Mesenchymal stem cell (in vitro differentiated cells and primary cell): ENCODE measurements around the gene TRIM50.
"Not testable (repeated sequence)": the region's sequence is repeated elsewhere in the genome, so short reads cannot be mapped to it uniquely, and the experiment has no call there.

Experiments
- DNase-seq: peaks from one replicate; pipeline ENCODE4 v3.0.0-alpha.2; 2013
- H2AFZ ChIP-seq: one replicate; pipeline ENCODE4 v1.6.1; 2013; ENCODE audit warnings: low read depth, mild to moderate bottlenecking, control low read depth, inconsistent platforms, low read length, moderate library complexity
- H2AK5ac ChIP-seq: 2 replicates; pipeline ENCODE4 v1.6.1; 2013; ENCODE audit warnings: low read length, moderate library complexity, mild to moderate bottlenecking, inconsistent platforms; ENCODE audit not compliant: severe bottlenecking
- H2BK120ac ChIP-seq: one replicate; pipeline ENCODE4 v1.6.1; 2013; ENCODE audit warnings: low read depth, mild to moderate bottlenecking, inconsistent platforms, low read length, moderate library complexity
- H2BK12ac ChIP-seq, 2 experiments: one replicate each; pipeline ENCODE4 v1.6.1; 2013; ENCODE audit warnings: inconsistent platforms in 2 of 2, low read length in 2 of 2, mild to moderate bottlenecking in 2 of 2, moderate library complexity in 2 of 2, control low read depth in 1 of 2
- H2BK15ac ChIP-seq: one replicate; pipeline ENCODE4 v1.6.1; 2013; ENCODE audit warnings: mild to moderate bottlenecking, low read depth, inconsistent platforms; ENCODE audit not compliant: poor library complexity, severe bottlenecking
- H2BK5ac ChIP-seq: 2 replicates; pipeline ENCODE4 v1.6.1; 2013; ENCODE audit warnings: low read depth, mild to moderate bottlenecking, low read length, control low read depth, inconsistent platforms; ENCODE audit not compliant: poor library complexity, severe bottlenecking
- H3K14ac ChIP-seq, 2 experiments: one replicate each; pipeline ENCODE4 v1.6.1; 2013; ENCODE audit warnings: inconsistent platforms in 2 of 2, low read length in 2 of 2, control low read depth in 1 of 2, mild to moderate bottlenecking in 1 of 2, moderate library complexity in 1 of 2
- H3K18ac ChIP-seq, 2 experiments: one replicate each; pipeline ENCODE4 v1.6.1; 2013; ENCODE audit warnings: inconsistent platforms in 2 of 2, low read length in 2 of 2, control low read depth in 1 of 2, low read depth in 1 of 2, mild to moderate bottlenecking in 1 of 2
- H3K23ac ChIP-seq, 2 experiments: one replicate each; pipeline ENCODE4 v1.6.1; 2013; ENCODE audit warnings: inconsistent platforms in 2 of 2, low read length in 2 of 2, mild to moderate bottlenecking in 2 of 2, moderate library complexity in 2 of 2, control low read depth in 1 of 2
- H3K27ac ChIP-seq: 2 replicates; pipeline ENCODE4 v1.5.1; 2013; ENCODE audit warnings: mild to moderate bottlenecking, moderate library complexity, low read length, control low read depth, inconsistent platforms; ENCODE audit not compliant: poor library complexity, severe bottlenecking
- H3K27me3 ChIP-seq, 2 experiments: 2 replicates each; pipeline versions ENCODE4 v1.6.1 to v1.7.0; 2013; ENCODE audit warnings: low read length in 2 of 2, mild to moderate bottlenecking in 2 of 2, moderate library complexity in 2 of 2, control low read depth in 1 of 2, inconsistent platforms in 1 of 2; ENCODE audit not compliant: control insufficient read depth in 1 of 2, insufficient read depth in 1 of 2
- H3K36me3 ChIP-seq, 2 experiments: 2 replicates each; pipeline versions ENCODE4 v1.6.1 to v1.7.0; 2013; ENCODE audit warnings: low read length in 2 of 2, control low read depth in 1 of 2, inconsistent platforms in 1 of 2, low read depth in 1 of 2, mild to moderate bottlenecking in 1 of 2; ENCODE audit not compliant: insufficient read depth in 2 of 2, control insufficient read depth in 1 of 2
- H3K4ac ChIP-seq, 2 experiments: one replicate each; pipeline ENCODE4 v1.6.1; 2013; ENCODE audit warnings: inconsistent platforms in 2 of 2, low read length in 2 of 2, mild to moderate bottlenecking in 2 of 2, moderate library complexity in 2 of 2, control low read depth in 1 of 2, low read depth in 1 of 2
- H3K4me1 ChIP-seq: 2 replicates; pipeline ENCODE4 v1.6.1; 2013; ENCODE audit warnings: low read depth, low read length, control low read depth; ENCODE audit not compliant: control insufficient read depth, insufficient read depth
- H3K4me2 ChIP-seq: 2 replicates; pipeline ENCODE4 v1.6.1; 2013; ENCODE audit warnings: low read length, mild to moderate bottlenecking, inconsistent platforms; ENCODE audit not compliant: poor library complexity, severe bottlenecking
- H3K4me3 ChIP-seq, 2 experiments: 2 replicates each; pipeline versions ENCODE4 v1.5.1 to v1.7.0; 2013; ENCODE audit warnings: low read length in 2 of 2, mild to moderate bottlenecking in 2 of 2, control low read depth in 1 of 2, low read depth in 1 of 2; ENCODE audit not compliant: insufficient read depth in 1 of 2
- H3K79me1 ChIP-seq: replicated peaks from 2 replicates; pipeline ENCODE4 v1.6.1; 2013; ENCODE audit warnings: mild to moderate bottlenecking, control low read depth, low read length, inconsistent platforms; ENCODE audit not compliant: poor library complexity, severe bottlenecking
- H3K9ac ChIP-seq: 2 replicates; pipeline ENCODE4 v1.7.0; 2013; ENCODE audit warnings: mild to moderate bottlenecking, low read length, moderate library complexity
- H3K9me3 ChIP-seq: 2 replicates; pipeline ENCODE4 v1.7.0; 2013; ENCODE audit warnings: mild to moderate bottlenecking, low read length; ENCODE audit not compliant: control insufficient read depth
- H4K8ac ChIP-seq: one replicate; pipeline ENCODE4 v1.6.1; 2013; ENCODE audit warnings: inconsistent platforms, mild to moderate bottlenecking, low read length, moderate library complexity
- H4K91ac ChIP-seq: one replicate; pipeline ENCODE4 v1.6.1; 2013; ENCODE audit warnings: mild to moderate bottlenecking, low read length, inconsistent platforms
- WGBS: methylation state at CpG from one replicate; pipeline ENCODE4 v1.1.7; 2013; ENCODE audit warnings: mixed read lengths; 5-methylcytosine and 5-hydroxymethylcytosine counted together

Gene TRIM50

DNA sequence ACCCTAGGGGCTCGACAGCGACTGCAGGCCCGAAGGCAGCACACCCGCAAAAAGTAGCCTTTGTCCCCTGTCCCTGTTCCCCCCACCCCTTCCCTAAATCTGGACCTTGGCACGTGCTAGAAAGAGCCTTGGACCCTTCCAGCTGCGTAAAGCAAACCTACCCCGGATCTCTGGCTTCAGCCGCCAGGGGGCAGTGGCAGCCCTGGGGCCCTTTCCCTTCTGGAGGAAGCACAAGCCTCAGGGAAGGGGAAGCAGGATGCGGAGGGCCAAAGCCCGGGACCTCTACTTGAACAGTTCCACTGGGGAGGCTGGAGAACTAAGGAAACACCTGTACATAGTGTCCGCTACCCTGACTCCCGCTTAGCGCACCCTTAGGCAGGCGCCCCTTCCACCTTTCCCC, 26.8 kb downstream of the TRIM50 start:
- H3K18ac ChIP-seq, H3K4me2 ChIP-seq, H3K4me3 ChIP-seq, H3K79me1 ChIP-seq, H2AFZ ChIP-seq, H3K23ac ChIP-seq, H3K14ac ChIP-seq, H3K27me3 ChIP-seq, H2AK5ac ChIP-seq, H3K4me1 ChIP-seq, H2BK120ac ChIP-seq, H3K27ac ChIP-seq, H3K9ac ChIP-seq, H4K91ac ChIP-seq, H4K8ac ChIP-seq, H2BK5ac ChIP-seq, H3K4ac ChIP-seq, H3K9me3 ChIP-seq, H2BK15ac ChIP-seq, DNase-seq, H2BK12ac ChIP-seq: not testable (repeated sequence)
- WGBS, result no CpG with 5 or more reads among the region's 14 CpGs
- H3K36me3 ChIP-seq, result peaks cover 23 to 24% of the 10 kb centered on the region in 2 experiments

DNA sequence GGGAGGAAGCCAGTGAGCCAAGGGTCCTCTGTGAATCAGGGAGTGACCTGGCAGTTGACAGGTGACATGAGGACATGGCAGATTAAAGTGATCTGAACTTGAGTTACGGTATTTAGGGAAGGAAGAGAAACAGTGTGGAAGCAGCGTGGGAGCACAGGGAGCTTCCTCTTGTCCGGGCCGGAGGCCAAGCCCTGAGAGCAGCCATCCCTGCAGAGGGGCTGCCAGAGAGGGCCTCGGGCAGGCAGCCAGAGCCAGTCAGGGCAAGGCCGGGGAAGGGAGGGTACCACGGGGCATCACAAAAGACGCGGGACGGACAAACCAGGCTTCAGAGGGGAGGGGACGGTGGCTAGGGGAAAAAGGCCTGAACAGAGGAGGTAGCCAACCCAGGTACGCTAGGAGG, 28.1 kb downstream of the TRIM50 start:
- not testable (repeated sequence) for H4K8ac ChIP-seq, H3K79me1 ChIP-seq, H3K14ac ChIP-seq, H3K18ac ChIP-seq, H3K4ac ChIP-seq, H3K9me3 ChIP-seq, DNase-seq, H3K9ac ChIP-seq, H2BK12ac ChIP-seq, H4K91ac ChIP-seq, H3K4me2 ChIP-seq, H2AFZ ChIP-seq, H2BK5ac ChIP-seq, H3K23ac ChIP-seq, H3K27me3 ChIP-seq, H2AK5ac ChIP-seq, H3K4me1 ChIP-seq, H3K27ac ChIP-seq, H2BK15ac ChIP-seq, H2BK120ac ChIP-seq, H3K4me3 ChIP-seq
- no CpG with 5 or more reads among the region's 12 CpGs for WGBS
- peaks cover 17 to 19% of the 10 kb centered on the region in 2 experiments for H3K36me3 ChIP-seq

DNA sequence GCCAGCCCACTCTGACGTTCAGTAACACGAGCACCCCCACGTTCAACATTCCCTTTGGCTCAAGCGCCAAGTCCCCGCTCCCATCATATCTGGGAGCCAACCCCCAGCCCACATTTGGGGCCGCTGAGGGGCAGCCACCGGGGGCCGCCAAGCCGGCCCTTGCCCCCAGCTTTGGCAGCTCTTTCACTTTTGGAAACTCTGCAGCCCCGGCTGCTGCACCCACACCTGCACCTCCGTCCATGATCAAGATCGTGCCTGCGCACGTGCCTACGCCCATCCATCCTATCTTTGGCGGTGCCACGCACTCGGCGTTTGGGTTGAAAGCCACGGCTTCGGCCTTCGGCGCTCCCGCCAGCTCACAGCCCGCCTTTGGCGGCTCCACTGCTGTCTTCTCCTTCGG, 30.2 kb downstream of the TRIM50 start:
- not testable (repeated sequence) for H3K9me3 ChIP-seq, H2BK15ac ChIP-seq, H2BK12ac ChIP-seq, DNase-seq, H3K4ac ChIP-seq, H3K18ac ChIP-seq, H2AFZ ChIP-seq, H3K4me3 ChIP-seq, H2AK5ac ChIP-seq, H4K8ac ChIP-seq, H3K23ac ChIP-seq, H2BK120ac ChIP-seq, H3K9ac ChIP-seq, H3K36me3 ChIP-seq, H3K27ac ChIP-seq, H2BK5ac ChIP-seq, H4K91ac ChIP-seq, H3K79me1 ChIP-seq, H3K4me2 ChIP-seq, H3K4me1 ChIP-seq, H3K14ac ChIP-seq, H3K27me3 ChIP-seq
- WGBS, result 89% methylated on average over 5 of the region's 27 CpGs

DNA sequence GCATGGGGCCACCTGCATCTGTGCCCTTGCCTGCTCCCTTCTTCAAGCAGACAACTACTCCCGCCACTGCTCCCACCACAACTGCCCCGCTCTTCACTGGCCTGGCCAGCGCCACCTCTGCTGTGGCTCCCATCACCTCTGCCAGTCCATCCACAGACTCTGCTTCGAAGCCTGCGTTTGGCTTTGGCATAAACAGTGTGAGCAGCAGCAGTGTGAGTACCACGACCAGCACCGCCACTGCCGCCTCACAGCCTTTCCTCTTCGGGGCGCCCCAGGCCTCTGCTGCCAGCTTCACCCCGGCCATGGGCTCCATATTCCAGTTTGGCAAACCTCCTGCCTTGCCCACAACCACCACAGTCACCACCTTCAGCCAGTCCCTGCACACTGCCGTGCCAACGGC, 30.6 kb downstream of the TRIM50 start:
- not testable (repeated sequence) for H2AK5ac ChIP-seq, H2BK5ac ChIP-seq, H3K4me1 ChIP-seq, H3K27ac ChIP-seq, H3K14ac ChIP-seq, H2BK15ac ChIP-seq, H3K4me2 ChIP-seq, H3K23ac ChIP-seq, H3K4me3 ChIP-seq, DNase-seq, H2AFZ ChIP-seq, H3K27me3 ChIP-seq, H3K36me3 ChIP-seq, H3K9me3 ChIP-seq, H3K4ac ChIP-seq, H3K18ac ChIP-seq, H3K9ac ChIP-seq, H4K91ac ChIP-seq, H2BK120ac ChIP-seq, H4K8ac ChIP-seq, H3K79me1 ChIP-seq, H2BK12ac ChIP-seq
- no CpG with 5 or more reads among the region's 13 CpGs for WGBS
